ENCODE measurements around the gene EIF2AK3. TPM values are rescaled to one million over a fixed set of nuclear protein-coding genes. Genes with fewer than 3 reads are reported as not detected.

Gene EIF2AK3
- total RNA-seq, 1 experiment from 2014 or later: 19.3 TPM

DNA sequence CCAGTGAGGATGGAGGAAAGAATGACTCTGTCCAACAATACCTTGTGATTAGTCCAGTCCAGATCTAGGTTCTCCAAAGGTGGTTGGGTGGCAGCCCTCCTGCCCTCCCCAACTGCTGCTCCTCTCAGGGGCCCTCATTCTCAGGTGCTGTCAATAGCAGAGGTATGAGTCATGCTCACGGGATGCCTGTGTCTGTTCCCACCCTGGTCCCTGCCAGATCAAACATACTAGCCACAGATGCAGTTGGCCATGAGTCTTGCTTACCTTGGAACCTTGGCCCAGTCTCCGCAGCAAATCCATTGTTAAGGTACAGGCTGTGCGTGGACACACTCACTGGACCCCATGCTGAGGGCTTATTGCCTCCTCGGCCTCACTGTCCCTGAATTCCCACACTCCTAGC lies 39.3 kb upstream of the EIF2AK3 start:
- Histone ChIP-seq H3K4ac (ENCODE audit: low read depth, low read length) (no peak overlapping the region), H3K27ac (ENCODE audit: insufficient read length, low read depth, low read length) (no peak overlapping the region), H3T11ph (ENCODE audit: low read length) (no peak overlapping the region), H3K4me2 (ENCODE audit: insufficient read depth, insufficient read length, low read length) (no peak overlapping the region), H2BK120ac (ENCODE audit: low read depth, low read length, poor library complexity, severe bottlenecking) (no peak overlapping the region), H3K4me1 (ENCODE audit: insufficient read depth, low read length) (no peaks in the 10 kb centered on the region), H3K79me2 (ENCODE audit: insufficient read depth, low read length) (no peaks in the 10 kb centered on the region), H2BK5ac (ENCODE audit: insufficient read length, low read length) (no peak overlapping the region), H4K5ac (ENCODE audit: insufficient read length, low read depth, low read length) (no peak overlapping the region), H2AK5ac (ENCODE audit: insufficient read length, low read length) (no peak overlapping the region), H2BK15ac (ENCODE audit: low read depth, low read length) (no peak overlapping the region), H3K27me3 (ENCODE audit: insufficient read depth, low read length) (no peaks in the 10 kb centered on the region), H3K79me1 (ENCODE audit: insufficient read depth, low read depth, low read length, poor library complexity, severe bottlenecking) (no peaks in the 10 kb centered on the region), H2BK12ac (ENCODE audit: insufficient read length, low read depth, low read length) (no peak overlapping the region), H3K23ac (ENCODE audit: insufficient read length, low read depth, low read length) (no peak overlapping the region), H3K9ac (ENCODE audit: extremely low read depth, insufficient read length, low read length) (no peak overlapping the region), H4K91ac (ENCODE audit: insufficient read length, low read depth, low read length) (no peak overlapping the region), H3K23me2 (ENCODE audit: insufficient read length, low read depth, low read length, poor library complexity, severe bottlenecking) (no peaks in the 10 kb centered on the region), H3K14ac (ENCODE audit: insufficient read depth, low read length) (no peak overlapping the region), H2AFZ (ENCODE audit: low read length) (no peak overlapping the region), H2BK20ac (ENCODE audit: low read depth, low read length, poor library complexity, severe bottlenecking) (no peak overlapping the region), H4K20me1 (ENCODE audit: control insufficient read depth, insufficient read depth, insufficient read length) (no peaks in the 10 kb centered on the region), H3K56ac (ENCODE audit: insufficient read length, low read depth, low read length) (no peak overlapping the region), H3K18ac (ENCODE audit: insufficient read length, low read depth, low read length) (no peak overlapping the region), H4K8ac (replicated peaks; ENCODE audit: insufficient read length, low read depth, low read length) (no peak overlapping the region), H3K9me3 (ENCODE audit: control insufficient read depth, low read depth, low read length) (no peaks in the 10 kb centered on the region)
- TF ChIP-seq, protein P1, sequence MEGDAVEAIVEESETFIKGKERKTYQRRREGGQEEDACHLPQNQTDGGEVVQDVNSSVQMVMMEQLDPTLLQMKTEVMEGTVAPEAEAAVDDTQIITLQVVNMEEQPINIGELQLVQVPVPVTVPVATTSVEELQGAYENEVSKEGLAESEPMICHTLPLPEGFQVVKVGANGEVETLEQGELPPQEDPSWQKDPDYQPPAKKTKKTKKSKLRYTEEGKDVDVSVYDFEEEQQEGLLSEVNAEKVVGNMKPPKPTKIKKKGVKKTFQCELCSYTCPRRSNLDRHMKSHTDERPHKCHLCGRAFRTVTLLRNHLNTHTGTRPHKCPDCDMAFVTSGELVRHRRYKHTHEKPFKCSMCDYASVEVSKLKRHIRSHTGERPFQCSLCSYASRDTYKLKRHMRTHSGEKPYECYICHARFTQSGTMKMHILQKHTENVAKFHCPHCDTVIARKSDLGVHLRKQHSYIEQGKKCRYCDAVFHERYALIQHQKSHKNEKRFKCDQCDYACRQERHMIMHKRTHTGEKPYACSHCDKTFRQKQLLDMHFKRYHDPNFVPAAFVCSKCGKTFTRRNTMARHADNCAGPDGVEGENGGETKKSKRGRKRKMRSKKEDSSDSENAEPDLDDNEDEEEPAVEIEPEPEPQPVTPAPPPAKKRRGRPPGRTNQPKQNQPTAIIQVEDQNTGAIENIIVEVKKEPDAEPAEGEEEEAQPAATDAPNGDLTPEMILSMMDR (conservative IDR thresholded peaks at IDR 0.05): no peak
- peak; percentile 31 for DNase-seq
- Mint-ChIP-seq H3K27ac (peak overlapping the region in 2 of 3 experiments; percentile 13 to 50; a peak in 2 of 7 replicates), H3K9me3 (no peaks in the 10 kb centered on the region; a peak in 1 of 5 replicates), H3K36me3 (ENCODE audit: insufficient read depth in 1 of 3, low read depth in 3 of 3) (no peaks in the 10 kb centered on the region), H3K27me3 (ENCODE audit: low read depth) (no peaks in the 10 kb centered on the region), H3K4me3 (no peak overlapping the region), H3K4me1 (peaks cover 0 to 10% of the 10 kb centered on the region in 2 experiments; a peak in 2 of 4 replicates)
- no CpG with 5 or more reads among the region's 4 CpGs for WGBS (ENCODE audit: extremely low coverage, insufficient read length, low lambda C conversion rate)
